Ureter (tissue), 1 donor: ENCODE measurements around the gene EFNA4. TPM values are rescaled to one million over a fixed set of nuclear protein-coding genes. Genes with fewer than 3 reads are reported as not detected.

Experiments
- DNase-seq: peaks from one replicate; pipeline ENCODE4 v3.0.0-alpha.2; 2020; ENCODE audit warnings: low spot score
- total RNA-seq: library from RNA; stranded (reverse); gene quantifications from one replicate; pipeline ENCODE4 v1.2.4, GENCODE V29; 2023
- donor health status: DM: yes; HTN: yes; CAD: no.

Gene EFNA4, protein sequence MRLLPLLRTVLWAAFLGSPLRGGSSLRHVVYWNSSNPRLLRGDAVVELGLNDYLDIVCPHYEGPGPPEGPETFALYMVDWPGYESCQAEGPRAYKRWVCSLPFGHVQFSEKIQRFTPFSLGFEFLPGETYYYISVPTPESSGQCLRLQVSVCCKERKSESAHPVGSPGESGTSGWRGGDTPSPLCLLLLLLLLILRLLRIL
- 11.2 TPM for total RNA-seq

DNA sequence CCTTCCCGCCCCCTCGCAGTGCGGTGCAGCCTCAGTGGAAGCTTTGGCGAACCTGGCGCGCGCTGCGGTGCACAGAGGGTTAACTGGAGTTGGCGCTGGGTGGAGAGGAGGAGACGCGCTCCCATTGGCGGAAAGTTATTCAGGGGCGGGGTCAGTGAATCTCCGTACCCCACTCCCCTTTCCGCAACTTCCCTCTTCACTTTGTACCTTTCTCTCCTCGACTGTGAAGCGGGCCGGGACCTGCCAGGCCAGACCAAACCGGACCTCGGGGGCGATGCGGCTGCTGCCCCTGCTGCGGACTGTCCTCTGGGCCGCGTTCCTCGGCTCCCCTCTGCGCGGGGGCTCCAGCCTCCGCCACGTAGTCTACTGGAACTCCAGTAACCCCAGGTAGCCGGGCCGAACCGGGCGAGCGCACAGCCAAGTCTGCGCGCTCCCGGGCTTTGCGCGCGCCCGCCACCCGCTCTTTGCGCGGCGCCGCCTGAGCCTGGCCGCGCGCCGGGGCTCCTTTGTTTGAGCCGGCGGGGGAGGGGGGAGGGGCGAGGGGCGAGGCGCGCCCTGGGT is at the start of gene EFNA4:
TSS of gene EFNA4 (plus strand) at position 191 of the 561 bp plus-strand sequence. CDS start at position 275, 84 bp downstream.
- DNase-seq, result peak; percentile 91

DNA sequence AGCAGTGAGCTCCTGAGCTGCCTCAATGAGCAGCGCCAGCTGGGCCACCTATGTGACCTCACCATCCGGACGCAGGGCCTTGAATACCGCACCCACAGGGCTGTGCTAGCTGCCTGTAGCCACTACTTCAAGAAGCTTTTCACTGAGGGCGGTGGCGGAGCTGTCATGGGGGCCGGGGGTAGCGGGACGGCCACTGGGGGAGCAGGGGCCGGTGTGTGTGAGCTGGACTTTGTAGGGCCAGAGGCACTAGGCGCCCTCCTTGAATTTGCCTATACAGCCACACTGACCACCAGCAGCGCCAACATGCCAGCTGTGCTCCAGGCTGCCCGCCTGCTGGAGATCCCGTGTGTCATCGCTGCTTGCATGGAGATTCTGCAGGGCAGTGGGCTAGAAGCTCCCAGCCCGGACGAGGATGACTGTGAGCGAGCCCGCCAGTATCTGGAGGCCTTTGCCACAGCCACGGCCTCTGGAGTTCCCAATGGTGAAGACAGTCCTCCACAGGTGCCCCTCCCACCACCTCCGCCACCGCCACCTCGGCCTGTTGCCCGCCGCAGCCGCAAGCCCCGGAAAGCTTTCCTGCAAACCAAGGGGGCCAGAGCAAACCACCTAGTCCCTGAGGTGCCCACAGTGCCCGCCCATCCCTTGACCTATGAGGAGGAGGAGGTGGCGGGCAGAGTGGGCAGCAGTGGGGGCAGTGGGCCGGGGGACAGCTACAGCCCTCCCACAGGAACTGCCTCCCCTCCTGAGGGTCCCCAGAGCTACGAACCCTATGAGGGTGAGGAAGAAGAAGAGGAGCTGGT is 48.6 kb upstream of the EFNA4 start:
- no peak for DNase-seq

DNA sequence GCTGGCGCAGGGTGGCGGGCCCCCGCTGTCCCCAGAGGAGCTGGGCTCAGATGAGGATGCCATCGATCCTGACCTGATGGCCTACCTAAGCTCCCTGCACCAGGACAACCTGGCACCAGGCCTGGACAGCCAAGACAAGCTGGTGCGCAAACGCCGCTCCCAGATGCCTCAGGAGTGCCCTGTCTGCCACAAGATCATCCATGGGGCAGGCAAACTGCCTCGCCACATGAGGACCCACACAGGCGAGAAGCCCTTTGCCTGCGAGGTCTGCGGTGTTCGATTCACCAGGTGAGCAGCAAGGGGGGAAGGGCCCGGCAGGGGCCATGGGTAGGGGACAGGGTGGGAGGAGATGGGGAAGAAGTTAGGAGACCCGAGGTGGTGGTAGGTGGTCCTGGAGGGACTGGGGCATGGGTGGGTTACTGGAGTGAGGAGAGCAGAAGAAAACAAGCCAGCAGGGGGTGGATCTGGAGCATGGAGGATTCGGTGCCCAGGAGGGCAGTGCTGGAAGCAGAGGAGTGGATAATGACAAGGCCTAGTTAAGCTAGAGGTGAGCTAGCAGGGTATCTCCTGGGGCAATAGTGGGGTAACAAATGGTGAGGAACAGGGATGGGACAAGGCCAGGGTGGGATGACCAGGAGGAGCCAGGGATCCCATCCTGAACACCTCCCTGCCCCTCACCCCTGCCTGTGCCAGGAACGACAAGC is 47.9 kb upstream of the EFNA4 start:
- no peak for DNase-seq

DNA sequence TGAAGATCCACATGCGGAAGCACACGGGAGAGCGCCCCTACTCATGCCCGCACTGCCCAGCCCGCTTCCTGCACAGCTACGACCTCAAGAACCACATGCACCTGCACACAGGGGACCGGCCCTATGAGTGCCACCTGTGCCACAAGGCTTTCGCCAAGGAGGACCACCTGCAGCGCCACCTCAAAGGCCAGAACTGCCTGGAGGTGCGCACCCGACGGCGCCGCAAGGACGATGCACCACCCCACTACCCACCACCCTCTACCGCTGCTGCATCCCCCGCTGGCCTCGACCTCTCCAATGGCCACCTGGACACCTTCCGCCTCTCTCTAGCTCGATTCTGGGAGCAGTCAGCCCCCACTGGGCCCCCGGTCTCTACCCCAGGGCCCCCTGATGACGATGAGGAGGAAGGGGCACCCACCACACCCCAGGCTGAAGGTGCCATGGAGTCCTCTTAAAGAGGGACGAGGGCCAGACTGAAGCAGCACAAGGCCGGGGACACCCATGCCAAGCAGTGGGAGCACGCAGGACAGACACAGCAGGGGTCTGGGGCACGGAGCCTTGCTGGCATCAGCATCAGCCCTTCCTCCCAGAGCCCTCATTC is 47.2 kb upstream of the EFNA4 start:
- DNase-seq, result no peak

DNA sequence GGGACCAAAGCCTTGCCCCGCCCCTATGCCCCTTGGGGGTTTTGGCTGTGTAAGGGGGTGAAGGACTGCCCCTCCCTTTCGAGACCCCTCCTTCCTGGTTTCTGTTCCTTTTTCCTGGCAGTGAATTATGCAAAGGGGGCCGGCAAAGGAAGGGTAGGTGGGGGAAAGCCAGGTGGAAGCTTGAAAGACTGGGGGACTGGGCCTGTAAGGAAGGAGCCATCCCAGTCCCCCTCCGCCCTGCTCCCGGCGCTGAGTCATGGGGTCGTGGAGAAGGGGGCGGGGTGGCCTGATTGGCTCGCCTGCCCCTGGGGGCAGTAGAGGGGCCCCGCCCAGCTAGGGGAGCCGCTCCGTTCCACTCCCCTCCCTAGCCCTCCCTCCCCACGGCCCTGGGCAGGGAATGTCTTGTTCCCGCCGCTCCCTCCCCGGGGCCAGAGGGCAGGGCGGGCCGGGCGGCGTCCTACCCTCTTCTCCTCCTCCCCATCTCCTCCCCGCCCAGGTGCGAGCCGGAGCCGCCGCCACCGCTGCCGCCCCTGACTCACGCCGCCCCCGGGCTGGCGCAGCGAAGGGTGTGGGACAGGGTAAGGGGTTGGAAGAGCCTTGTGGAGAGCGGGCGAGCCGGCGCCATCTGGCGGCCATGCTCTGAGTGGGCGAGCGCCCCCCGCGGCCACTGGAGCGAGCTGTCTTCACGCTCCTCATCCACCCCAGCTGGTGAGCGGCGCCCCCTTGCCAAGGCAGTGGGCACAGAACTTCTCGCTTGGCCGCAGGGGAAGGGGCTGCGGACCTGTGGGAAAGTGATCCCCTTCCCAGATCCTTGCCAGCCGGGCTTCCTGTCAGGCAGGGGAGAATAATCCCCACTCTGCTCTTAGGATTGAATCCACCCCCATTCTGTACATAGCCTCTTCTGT is 46.2 kb upstream of the EFNA4 start:
- DNase-seq, result peak; percentile 94

DNA sequence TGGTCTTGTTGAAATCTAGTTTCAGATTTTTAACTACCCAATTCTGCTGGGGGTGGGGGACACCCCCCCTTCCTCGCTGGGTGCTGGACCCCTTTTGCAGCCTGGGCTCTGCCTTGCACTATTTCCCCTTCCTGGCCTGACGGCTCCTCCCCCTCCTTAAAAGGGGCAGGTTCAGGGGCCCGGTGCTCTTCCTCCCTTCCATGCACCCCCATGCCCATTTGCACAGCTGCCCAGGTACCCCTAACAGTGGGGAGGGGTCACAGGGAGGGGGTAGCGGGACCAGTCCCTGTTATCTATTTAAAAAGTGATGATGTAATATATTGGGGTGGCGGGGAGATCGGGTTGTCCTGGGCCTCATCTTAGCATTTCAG is 45.6 kb upstream of the EFNA4 start:
- DNase-seq, result no peak

DNA sequence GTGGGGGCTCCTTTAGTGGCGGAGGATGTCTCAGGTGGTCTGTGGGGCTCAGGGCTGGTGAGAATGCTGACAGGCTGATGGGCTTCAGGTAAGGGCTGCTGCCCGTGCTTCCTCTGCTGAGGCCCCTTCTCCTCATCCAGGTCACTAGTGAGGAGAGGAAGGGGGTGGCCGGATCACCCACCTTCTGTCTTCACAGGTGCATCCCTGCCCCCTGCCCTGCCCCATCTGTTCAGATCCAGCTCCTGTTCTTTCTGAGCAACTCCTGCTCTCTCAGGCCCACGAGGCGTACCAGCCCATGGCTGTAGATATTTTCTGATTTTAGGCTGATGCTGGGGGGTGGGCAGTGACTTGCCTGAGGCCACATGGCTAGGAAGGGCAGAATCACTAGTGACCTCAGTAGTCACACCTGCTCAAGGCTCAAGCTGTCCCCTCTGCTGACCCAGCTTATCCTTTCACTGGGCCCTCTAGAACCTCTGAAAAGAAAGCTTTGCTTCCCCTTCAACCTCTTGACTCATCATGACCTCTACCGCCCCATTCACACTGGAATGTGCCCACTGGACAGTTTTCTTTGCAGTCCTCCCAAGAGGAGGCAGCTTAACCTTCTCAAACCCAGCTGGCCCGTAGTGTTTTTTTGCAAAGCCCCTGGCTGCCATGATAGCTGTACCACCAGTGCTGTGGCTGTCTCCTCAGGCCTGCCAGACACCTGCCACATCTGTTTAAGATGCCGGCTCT is 44.8 kb upstream of the EFNA4 start:
- no peak for DNase-seq

DNA sequence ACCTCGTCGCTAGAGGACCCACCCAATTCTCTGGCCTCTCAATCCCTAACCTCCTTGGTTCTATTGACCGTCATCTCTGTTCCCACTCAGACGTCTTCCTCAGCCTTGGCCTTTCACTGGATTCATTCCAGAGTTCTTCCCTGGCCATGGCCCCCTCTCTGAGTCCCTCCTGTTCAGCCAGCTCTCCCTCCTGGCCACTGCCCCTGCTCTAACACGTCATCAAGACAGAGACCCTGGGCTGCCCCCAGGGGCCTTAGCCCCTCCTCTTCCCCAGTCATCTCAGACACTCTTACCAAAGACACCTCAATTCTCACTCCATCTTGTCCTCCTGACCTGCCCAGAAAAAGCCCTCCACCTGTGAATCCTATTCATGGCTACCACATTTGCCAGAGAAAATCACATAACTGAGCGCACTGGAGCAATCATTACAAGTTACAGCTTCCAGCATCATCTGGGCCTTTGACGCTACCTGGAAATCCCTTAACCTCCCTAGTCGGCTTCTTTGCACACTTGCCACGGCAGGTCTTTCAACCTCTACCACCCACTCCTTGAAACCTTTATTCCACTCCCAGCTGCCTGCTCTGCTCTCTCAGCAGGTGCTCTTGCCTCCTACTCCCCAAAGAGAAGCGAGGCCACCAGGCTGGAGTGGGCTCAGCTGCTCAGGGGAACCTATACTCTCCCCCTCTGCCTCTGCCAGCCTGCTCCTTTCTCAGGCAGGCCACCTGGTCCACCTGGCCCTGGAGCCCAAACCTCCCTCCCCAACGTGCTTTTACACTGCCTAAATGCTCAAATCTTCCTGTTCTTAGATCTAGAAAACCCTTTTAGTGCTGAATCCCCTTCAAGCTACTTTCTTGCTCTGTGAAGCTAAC is 43.9 kb upstream of the EFNA4 start:
- DNase-seq, result no peak

DNA sequence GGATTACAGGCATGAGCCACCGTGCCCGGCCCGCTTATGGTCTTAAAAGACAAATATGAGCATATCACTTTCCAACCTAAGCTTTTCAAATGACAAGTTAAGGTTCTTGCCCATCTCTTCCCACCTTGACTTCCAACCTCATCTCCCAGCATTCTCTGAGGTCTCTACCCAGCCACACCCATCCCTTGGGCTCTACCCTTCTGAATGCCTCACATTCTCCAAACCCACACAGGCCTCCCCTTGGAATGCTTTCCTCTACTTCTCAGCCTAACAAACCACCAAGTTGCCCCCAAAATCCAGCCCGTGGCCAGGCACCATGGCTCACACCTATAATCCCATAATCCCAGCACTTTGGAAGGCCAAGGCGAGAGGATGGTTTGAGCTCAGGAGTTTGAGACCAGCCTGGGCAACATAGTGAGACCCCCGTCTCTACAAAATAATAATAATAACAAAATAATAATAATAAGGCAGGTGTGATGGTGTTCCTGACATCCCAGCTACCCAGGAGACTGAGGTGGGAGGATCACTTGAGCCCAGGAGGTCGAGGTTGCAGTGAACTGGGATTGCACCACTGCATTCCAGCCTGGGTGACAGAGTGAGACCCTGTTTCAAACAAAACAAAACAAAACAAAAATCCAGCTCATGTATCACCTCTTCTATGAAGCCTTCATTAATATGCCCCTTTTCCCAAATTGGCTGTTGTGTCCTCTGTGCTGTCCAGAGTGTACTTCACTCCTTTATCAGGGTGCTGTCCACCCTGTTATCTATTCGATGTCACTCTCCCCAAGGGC is 41.2 kb upstream of the EFNA4 start:
- DNase-seq, result no peak

DNA sequence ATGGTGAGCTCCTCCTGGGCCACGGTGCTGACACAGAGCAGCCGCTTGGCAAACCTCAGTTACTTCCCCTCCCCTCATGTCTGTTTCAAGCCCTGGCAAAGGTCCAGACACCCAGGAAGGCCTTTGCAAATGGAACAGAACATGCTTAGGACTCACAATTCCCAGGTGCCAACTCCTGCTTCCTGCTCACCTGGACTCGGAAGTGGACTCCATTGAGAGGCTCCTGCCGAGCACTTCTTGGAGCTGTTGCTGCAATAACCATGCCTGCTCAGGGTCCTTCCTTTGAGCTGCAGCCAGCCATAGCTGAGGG is 40.7 kb upstream of the EFNA4 start:
- no peak for DNase-seq

DNA sequence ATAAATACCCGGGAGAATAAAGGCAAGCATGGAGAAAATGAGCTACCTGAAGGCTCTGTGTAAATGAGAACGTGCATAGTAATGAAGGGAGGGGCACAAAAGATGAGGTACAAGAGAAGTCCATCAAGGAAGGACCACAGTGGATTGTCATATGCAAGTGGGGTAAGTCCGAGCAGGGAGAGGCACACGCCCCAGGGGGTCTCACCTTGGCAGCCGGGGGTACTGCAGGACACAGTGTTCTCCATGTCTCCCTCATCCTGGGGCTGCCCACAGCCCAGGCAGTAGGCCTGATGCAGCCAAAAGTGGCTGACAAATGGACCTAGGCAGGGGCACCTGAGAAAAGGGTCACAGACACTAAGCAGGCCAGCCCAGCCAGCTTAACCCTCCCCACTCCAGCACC is 39.9 kb upstream of the EFNA4 start:
- no peak for DNase-seq

DNA sequence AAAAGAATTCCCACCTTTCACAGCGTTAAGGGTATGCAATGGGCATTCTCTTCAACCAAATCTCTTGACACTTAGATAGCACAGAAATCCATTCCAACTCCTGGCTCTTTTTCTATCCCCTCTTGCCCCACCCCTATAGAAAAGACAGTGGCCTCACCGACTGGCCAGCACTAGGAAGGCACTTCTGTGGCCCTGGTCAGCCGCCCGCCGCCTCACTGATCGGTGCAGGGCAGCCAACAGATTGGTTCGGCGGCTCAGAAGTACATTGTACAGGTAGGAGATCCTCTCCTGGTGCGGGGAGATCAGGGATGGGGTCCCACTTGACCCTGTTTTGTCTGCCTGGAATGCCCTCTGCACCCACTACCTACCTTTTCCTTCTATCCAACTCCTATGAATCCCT is 39.2 kb upstream of the EFNA4 start:
- no peak for DNase-seq

DNA sequence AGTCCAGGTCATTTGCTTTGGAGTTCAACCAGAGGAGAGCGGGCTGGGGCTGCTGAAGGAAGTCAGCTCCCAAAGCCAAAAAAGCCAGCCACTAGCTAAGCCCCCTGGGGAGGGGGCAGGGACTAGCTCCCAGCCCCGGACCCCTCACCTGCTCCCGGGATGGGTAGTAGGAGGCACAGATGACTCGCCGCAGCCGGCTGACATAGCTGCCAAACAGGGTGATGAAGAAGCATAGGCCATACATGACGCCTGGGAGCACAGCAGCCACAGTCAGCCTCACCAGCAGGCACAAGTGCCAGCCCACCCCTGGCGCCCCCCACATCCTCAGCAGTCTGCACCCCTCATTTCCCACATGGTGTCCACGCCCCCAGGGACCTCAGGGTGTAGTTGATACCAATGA is 37.4 kb upstream of the EFNA4 start:
- DNase-seq, result no peak

DNA sequence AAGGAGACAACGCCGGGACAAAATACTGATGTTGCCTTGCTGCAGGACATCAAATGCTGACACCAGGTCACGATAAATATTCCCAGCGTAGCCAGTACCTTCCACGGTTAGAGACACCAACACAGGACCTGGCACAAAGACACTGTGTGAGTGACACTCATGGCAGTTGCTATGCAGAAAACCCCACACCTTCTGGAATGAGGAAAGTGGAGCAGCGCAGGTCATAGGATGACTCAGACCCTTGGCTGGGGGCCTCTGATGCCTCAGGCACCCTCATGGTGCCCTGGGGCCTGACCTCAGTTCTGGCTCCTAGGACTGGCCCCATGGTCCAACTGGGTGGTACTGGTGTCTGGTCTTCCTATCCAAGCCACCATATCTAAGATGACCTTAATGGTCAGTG is 37.0 kb upstream of the EFNA4 start:
- DNase-seq, result no peak

DNA sequence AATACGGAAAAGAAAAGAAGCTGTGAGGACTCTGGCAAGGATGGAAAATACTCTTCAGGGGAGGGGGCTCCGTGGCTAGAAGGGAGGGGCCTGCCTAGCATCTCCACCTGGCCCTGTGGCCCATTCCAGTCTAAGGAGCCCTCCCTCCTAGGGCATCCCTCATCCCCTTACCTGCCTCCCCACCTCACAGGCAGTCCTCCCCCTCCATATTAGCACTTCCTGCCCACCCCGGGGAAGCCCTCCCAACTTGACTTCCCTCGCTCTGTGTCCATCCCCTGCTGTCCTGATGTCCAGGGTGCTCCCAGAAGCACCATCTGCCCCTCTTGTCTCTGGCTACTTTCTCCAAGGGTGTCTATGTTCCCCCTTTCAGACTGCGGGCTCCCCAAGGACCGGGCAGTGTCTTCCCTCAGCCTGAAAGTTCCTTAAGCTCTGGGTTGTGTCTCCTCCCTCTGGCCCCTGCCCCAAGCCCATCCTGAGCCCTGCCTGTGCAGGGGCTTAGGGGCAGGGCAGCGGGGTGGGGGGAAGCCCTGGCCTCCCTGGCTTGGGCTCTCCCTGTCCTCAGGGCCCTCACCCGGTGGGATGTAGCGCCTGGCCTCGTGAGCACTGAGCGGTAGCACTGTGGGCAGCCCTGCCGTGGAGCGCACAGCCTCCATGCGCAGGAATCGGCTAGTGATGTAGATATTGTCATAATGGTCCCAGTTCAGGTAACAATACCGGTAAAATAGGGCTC is 33.9 kb upstream of the EFNA4 start:
- DNase-seq, result no peak

DNA sequence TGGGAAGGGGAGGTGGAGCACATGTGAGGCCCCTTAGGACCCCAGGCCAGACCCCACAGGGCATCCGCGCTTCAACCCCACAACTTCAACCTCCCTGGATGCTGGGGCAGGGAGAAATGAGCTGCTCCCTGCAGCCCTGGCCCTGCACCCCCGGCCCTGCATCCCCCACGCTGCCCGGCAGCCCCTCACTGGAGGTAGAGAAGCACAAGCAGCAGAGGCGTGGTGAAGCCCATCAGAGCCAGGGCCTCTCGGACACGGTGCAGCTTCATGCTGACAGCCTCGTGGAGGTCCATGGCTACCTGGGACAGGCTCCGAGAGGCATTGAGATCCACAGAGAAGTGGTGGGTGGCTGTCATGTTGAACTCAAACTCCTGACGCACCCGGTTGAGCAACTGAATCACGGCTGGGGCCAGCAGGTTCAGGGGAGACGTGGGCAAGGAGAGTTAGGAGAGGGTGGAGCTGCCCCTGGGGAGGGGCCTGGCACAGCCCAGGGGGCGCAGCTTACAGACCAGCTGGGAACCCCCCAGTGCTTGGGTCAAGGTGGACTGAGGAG is 33.2 kb upstream of the EFNA4 start:
- no peak for DNase-seq

DNA sequence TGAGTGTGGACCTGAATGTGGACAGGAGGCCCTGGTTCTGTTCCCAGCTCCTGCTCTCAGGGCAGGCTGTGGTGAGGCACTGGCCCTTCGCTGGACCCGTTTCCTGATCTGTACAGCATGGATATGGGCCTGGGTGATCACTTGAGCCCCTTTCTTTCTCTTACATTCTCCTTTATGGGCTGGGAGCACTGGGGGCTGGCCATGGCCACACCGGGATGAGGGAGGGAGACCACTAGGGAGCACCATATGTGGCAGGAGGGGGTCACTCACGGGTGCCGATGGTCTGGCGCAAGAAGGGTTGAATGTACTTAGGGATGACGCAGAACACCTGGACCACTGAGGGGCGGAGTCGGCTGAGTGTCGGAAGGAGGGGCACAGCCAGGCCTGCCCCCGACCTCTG is 32.6 kb upstream of the EFNA4 start:
- DNase-seq, result no peak

DNA sequence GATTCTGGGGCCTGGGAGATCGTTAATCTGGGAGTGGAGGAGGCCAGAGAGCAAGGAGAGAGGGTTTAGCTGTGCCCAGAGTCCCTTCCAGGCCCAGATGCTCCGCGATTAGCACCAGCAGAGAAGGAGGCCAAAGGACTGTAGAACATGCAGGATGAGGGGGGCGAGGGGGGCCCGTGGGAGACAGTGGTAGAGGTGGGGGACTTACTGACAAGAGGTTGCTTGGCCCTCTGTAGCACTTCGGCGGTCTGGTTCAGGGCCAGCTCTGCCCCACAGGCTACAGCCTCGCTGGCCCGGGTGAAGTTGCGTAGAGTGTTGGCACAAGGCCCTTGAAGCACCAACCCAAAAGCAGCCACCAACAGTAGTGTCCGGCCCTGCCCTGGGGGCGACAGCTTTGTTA is 30.7 kb upstream of the EFNA4 start:
- no peak for DNase-seq
